ENCODE results near the gene KRT76.

DNA sequence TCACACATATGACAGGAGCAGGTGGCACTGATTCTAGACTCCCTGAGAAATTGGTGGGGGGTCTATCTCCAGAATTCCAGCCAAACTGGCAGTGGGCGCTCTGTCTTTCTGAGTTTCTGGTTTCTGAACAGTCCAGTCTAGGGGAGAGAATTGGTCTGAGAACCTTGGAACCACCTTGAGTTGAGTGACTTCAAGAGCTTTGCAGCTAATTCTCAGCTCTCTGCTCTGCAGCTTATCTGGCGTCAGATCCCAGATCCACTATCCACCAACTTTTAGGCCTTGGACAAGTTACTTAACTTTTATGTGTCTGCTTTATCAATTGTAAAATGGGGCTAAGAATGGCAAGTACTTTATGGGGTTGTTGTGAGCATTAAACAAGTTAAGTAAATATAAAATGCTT lies 1.7 kb upstream of the KRT76 start:
- TF ChIP-seq, protein P1, sequence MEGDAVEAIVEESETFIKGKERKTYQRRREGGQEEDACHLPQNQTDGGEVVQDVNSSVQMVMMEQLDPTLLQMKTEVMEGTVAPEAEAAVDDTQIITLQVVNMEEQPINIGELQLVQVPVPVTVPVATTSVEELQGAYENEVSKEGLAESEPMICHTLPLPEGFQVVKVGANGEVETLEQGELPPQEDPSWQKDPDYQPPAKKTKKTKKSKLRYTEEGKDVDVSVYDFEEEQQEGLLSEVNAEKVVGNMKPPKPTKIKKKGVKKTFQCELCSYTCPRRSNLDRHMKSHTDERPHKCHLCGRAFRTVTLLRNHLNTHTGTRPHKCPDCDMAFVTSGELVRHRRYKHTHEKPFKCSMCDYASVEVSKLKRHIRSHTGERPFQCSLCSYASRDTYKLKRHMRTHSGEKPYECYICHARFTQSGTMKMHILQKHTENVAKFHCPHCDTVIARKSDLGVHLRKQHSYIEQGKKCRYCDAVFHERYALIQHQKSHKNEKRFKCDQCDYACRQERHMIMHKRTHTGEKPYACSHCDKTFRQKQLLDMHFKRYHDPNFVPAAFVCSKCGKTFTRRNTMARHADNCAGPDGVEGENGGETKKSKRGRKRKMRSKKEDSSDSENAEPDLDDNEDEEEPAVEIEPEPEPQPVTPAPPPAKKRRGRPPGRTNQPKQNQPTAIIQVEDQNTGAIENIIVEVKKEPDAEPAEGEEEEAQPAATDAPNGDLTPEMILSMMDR (IDR thresholded peaks at IDR 0.05; ENCODE audit: low read length), result no peak
- no peak for TF ChIP-seq EZH2 (IDR thresholded peaks at IDR 0.05; ENCODE audit: borderline replicate concordance, low read length)
